H1 (cell line): ENCODE data around the gene KCNV2. TPM values are rescaled to one million over a fixed set of nuclear protein-coding genes. Genes with fewer than 3 reads are reported as not detected.

Experiments used
- CTCF ChIA-PET: fragments of 300-600 bp; sonication (Branson Sonifier 250); formaldehyde crosslinking; loops from one replicate; lab custom pipeline; 2021; ENCODE audit not compliant: partially characterized antibody; lab: Charles Lee
- POLR2A ChIA-PET: fragments of 300-600 bp; sonication (Branson Sonifier 250); formaldehyde crosslinking; loops from one replicate; lab custom pipeline; 2021; ENCODE audit warnings: inconsistent platforms; ENCODE audit not compliant: partially characterized antibody; lab: Charles Lee
- DNase-seq, 2 experiments: peaks; one replicate each; pipeline versions ENCODE4 v3.0.0 to v3.0.0-alpha.2; 2010 to 2022; ENCODE audit warnings: low spot score in 2 of 2, low read depth in 1 of 2, mixed read lengths in 1 of 2
- FAIRE-seq: peaks from 2 replicates; lab custom pipeline; 2011; peaks lifted over from hg19 to GRCh38; lab: Jason Lieb, UNC
- H2AFZ ChIP-seq: 2 replicates; pipeline ENCODE4 v1.8.1; 2012; ENCODE audit warnings: low read length, inconsistent platforms
- H2AK5ac ChIP-seq: 2 replicates; pipeline ENCODE4 v1.6.1; 2013; ENCODE audit warnings: low read depth, low read length
- H2BK120ac ChIP-seq: replicated peaks from 2 replicates; pipeline ENCODE3; 2013; ENCODE audit warnings: low read depth, low read length, inconsistent platforms
- H2BK12ac ChIP-seq: 2 replicates; pipeline ENCODE4 v1.6.1; 2013; ENCODE audit warnings: low read depth, low read length
- H2BK15ac ChIP-seq: 2 replicates; pipeline ENCODE4 v1.6.1; 2013; ENCODE audit warnings: low read length
- H2BK20ac ChIP-seq: 2 replicates; pipeline ENCODE4 v1.6.1; 2013; ENCODE audit warnings: low read length
- H2BK5ac ChIP-seq: 2 replicates; pipeline ENCODE4 v1.6.1; 2013; ENCODE audit warnings: low read depth, low read length
- H3K14ac ChIP-seq: 2 replicates; pipeline ENCODE4 v1.6.1; 2013; ENCODE audit warnings: inconsistent platforms; ENCODE audit not compliant: insufficient read length
- H3K18ac ChIP-seq: 2 replicates; pipeline ENCODE4 v1.6.1; 2013; ENCODE audit warnings: low read length; ENCODE audit errors: extremely low read depth
- H3K23ac ChIP-seq: 2 replicates; pipeline ENCODE4 v1.6.1; 2013; ENCODE audit warnings: inconsistent platforms; ENCODE audit not compliant: insufficient read length
- H3K23me2 ChIP-seq: 2 replicates; pipeline ENCODE4 v1.6.1; 2013; ENCODE audit warnings: low read depth, low read length
- H3K27ac ChIP-seq: 2 replicates; pipeline ENCODE4 v1.6.1; 2011; ENCODE audit warnings: low read depth, low read length, inconsistent platforms
- H3K27me3 ChIP-seq, 4 experiments: replicated peaks in 1 of 4; 1 replicate in 1 of 4; 2 replicates in 3 of 4; pipeline versions ENCODE4 v1.6.1 to v1.8.1; 2011 to 2013; ENCODE audit warnings: low read length in 3 of 4, mild to moderate bottlenecking in 3 of 4, inconsistent platforms in 2 of 4, mixed read lengths in 2 of 4, moderate library complexity in 1 of 4; ENCODE audit not compliant: control insufficient read depth in 3 of 4, insufficient read depth in 3 of 4; ENCODE audit errors: extremely low read depth in 1 of 4
- H3K36me3 ChIP-seq, 4 experiments: 2 replicates each; pipeline versions ENCODE4 v1.6.1 to v1.8.1; 2011 to 2013; ENCODE audit warnings: mild to moderate bottlenecking in 4 of 4, low read length in 3 of 4, moderate library complexity in 2 of 4, control low read depth in 1 of 4, inconsistent platforms in 1 of 4; ENCODE audit not compliant: insufficient read depth in 4 of 4, control insufficient read depth in 2 of 4
- H3K4ac ChIP-seq: replicated peaks from 2 replicates; pipeline ENCODE3; 2013; ENCODE audit warnings: low read length, low read depth, mixed read lengths, inconsistent platforms; ENCODE audit not compliant: insufficient read length
- H3K4me1 ChIP-seq, 4 experiments: replicated peaks in 1 of 4; 1 replicate in 1 of 4; 2 replicates in 3 of 4; pipeline versions ENCODE4 v1.6.1 to v1.8.1; 2011 to 2013; ENCODE audit warnings: low read length in 3 of 4, inconsistent platforms in 2 of 4, mixed read lengths in 1 of 4; ENCODE audit not compliant: insufficient read depth in 4 of 4, control insufficient read depth in 3 of 4
- H3K4me2 ChIP-seq, 2 experiments: 2 replicates each; pipeline versions ENCODE4 v1.6.1 to v1.8.1; 2011 to 2013; ENCODE audit warnings: low read depth in 2 of 2, low read length in 2 of 2, control low read depth in 1 of 2, inconsistent platforms in 1 of 2, mild to moderate bottlenecking in 1 of 2; ENCODE audit not compliant: insufficient read depth in 1 of 2
- H3K4me3 ChIP-seq, 4 experiments: fragments of 200-600, 300-600 bp in 1 of 4; sonication (generic), shearing (Covaris generic), sonication (Bioruptor Twin) in 1 of 4; 2 replicates each; pipeline versions ENCODE4 v1.5.1 to v1.8.1; 2011 to 2016; ENCODE audit warnings: low read length in 4 of 4, low read depth in 3 of 4, control low read depth in 2 of 4, inconsistent platforms in 2 of 4, mild to moderate bottlenecking in 2 of 4, mixed read lengths in 1 of 4, moderate library complexity in 1 of 4; ENCODE audit not compliant: insufficient read depth in 2 of 4; ENCODE audit errors: extremely low read depth in 1 of 4
- H3K56ac ChIP-seq: replicated peaks from 2 replicates; pipeline ENCODE3; 2013; ENCODE audit warnings: low read depth, mild to moderate bottlenecking, mixed read lengths, low read length, inconsistent platforms; ENCODE audit not compliant: insufficient read length
- H3K79me1 ChIP-seq: 2 replicates; pipeline ENCODE4 v1.6.1; 2013; ENCODE audit warnings: low read depth, low read length, control low read depth
- H3K79me2 ChIP-seq, 2 experiments: 2 replicates each; pipeline versions ENCODE4 v1.6.1 to v1.8.1; 2012 to 2013; ENCODE audit warnings: low read length in 2 of 2, mild to moderate bottlenecking in 2 of 2, inconsistent platforms in 1 of 2; ENCODE audit not compliant: insufficient read depth in 2 of 2, control insufficient read depth in 1 of 2
- H3K9ac ChIP-seq, 4 experiments: replicated peaks in 1 of 4; 1 replicate in 1 of 4; 2 replicates in 3 of 4; pipeline versions ENCODE4 v1.6.1 to v1.8.1; 2011 to 2013; ENCODE audit warnings: low read depth in 3 of 4, low read length in 3 of 4, control low read depth in 2 of 4, mild to moderate bottlenecking in 2 of 4, moderate library complexity in 2 of 4, inconsistent platforms in 1 of 4; ENCODE audit errors: extremely low read depth in 1 of 4
- H3K9me3 ChIP-seq, 2 experiments: 2 replicates each; pipeline versions ENCODE4 v1.6.1 to v1.8.1; 2012 to 2013; ENCODE audit warnings: mild to moderate bottlenecking in 2 of 2, moderate library complexity in 2 of 2, control low read depth in 1 of 2, inconsistent platforms in 1 of 2, low read depth in 1 of 2, low read length in 1 of 2, mixed read lengths in 1 of 2; ENCODE audit not compliant: insufficient read depth in 2 of 2
- H4K20me1 ChIP-seq, 2 experiments: replicated peaks in 1 of 2; 2 replicates each; pipeline versions ENCODE3 to v1.8.1; 2011 to 2013; ENCODE audit warnings: inconsistent platforms in 2 of 2, low read length in 2 of 2, mild to moderate bottlenecking in 1 of 2; ENCODE audit not compliant: insufficient read depth in 2 of 2, control insufficient read depth in 1 of 2
- H4K5ac ChIP-seq: 2 replicates; pipeline ENCODE4 v1.6.1; 2013; ENCODE audit warnings: low read length, low read depth, mixed read lengths, inconsistent platforms; ENCODE audit not compliant: insufficient read length
- H4K8ac ChIP-seq: 2 replicates; pipeline ENCODE4 v1.8.0; 2013; ENCODE audit warnings: mild to moderate bottlenecking, moderate library complexity, low read length, inconsistent platforms; ENCODE audit not compliant: insufficient read depth; ENCODE audit errors: extremely low read depth
- H4K91ac ChIP-seq: replicated peaks from 2 replicates; pipeline ENCODE3; 2013; ENCODE audit warnings: low read length, mixed read lengths, inconsistent platforms; ENCODE audit not compliant: insufficient read length
- EGR1 ChIP-seq: IDR thresholded peaks from 2 replicates; pipeline ENCODE4 v1.6.1; 2011; ENCODE audit warnings: low read depth, low read length, borderline replicate concordance
- GTF2F1 ChIP-seq: IDR thresholded peaks from 2 replicates; pipeline ENCODE4 v1.6.1; 2012; ENCODE audit warnings: low read depth, low read length, improper control_type of control experiment, borderline replicate concordance
- HDAC2 ChIP-seq, 2 experiments: fragments of 300-600 bp in 1 of 2; sonication (generic) in 1 of 2; IDR thresholded peaks; 2 replicates each; pipeline ENCODE4 v1.6.1; 2011 to 2012; ENCODE audit warnings: low read depth in 2 of 2, low read length in 2 of 2, mild to moderate bottlenecking in 2 of 2, moderate library complexity in 2 of 2, borderline replicate concordance in 1 of 2, inconsistent platforms in 1 of 2
- JUN ChIP-seq: IDR thresholded peaks from 2 replicates; pipeline ENCODE4 v1.6.1; 2011; ENCODE audit warnings: low read depth, mild to moderate bottlenecking, improper control_type of control experiment, low read length
- KDM4A ChIP-seq: IDR thresholded peaks from one replicate; pipeline ENCODE4 v1.7.1; 2012; ENCODE audit warnings: low read depth, mild to moderate bottlenecking, moderate library complexity, low read length, inconsistent platforms; ENCODE audit not compliant: severe bottlenecking
- NRF1 ChIP-seq: IDR thresholded peaks from 2 replicates; pipeline ENCODE4 v1.6.1; 2011; ENCODE audit warnings: mild to moderate bottlenecking, low read depth, low read length, improper control_type of control experiment
- SIRT6 ChIP-seq: IDR thresholded peaks from one replicate; pipeline ENCODE4 v1.7.1; 2012; ENCODE audit warnings: low read length, inconsistent platforms
- SP1 ChIP-seq: IDR thresholded peaks from 2 replicates; pipeline ENCODE4 v1.6.1; 2011; ENCODE audit warnings: low read depth, low read length
- WGBS, 2 experiments: shearing (Covaris generic) in 1 of 2; methylation state at CpG; one replicate each; pipeline versions ENCODE4 v1.1.6 to v1.1.7; 2013 to 2015; ENCODE audit warnings: low lambda C conversion rate in 2 of 2, mixed read lengths in 2 of 2, inconsistent platforms in 1 of 2, low coverage in 1 of 2, missing lambda C conversion rate in 1 of 2; ENCODE audit not compliant: insufficient replicate concordance in 2 of 2, insufficient coverage in 1 of 2, insufficient read length in 1 of 2; ENCODE audit errors: extremely low coverage in 1 of 2, missing lambda C conversion rate in 1 of 2; 5-methylcytosine and 5-hydroxymethylcytosine counted together
- polyA plus RNA-seq, 7 experiments: library from polyadenylated mRNA; depleted of rRNA in 3 of 7; stranded (reverse) in 5 of 7; unstranded in 2 of 7; fragments of >200 nt in 5 of 7; fragments of 200-250 nt in 2 of 7; gene quantifications; 1 replicate in 5 of 7; 2 replicates in 1 of 7; 4 replicates in 1 of 7; pipeline versions ENCODE4 v1.2.1 to v1.2.3, GENCODE V29; 2011 to 2013; ENCODE audit warnings: missing spikeins in 2 of 7, mixed read lengths in 2 of 7
- total RNA-seq: library from RNA; stranded (reverse); fragmentation: NEBNext Ultra II Directional; extraction: Animal tissue kit (Norgen Biotek cat#: 25700); gene quantifications from 2 replicates; pipeline ENCODE4 v1.2.1, GENCODE V29; 2021
- TF ChIP-seq, protein P1 (sequence below): IDR thresholded peaks from 2 replicates; pipeline ENCODE4 v1.6.1; 2012; ENCODE audit warnings: low read length, inconsistent platforms
- TF ChIP-seq, protein P2 (sequence below), 3 experiments: IDR thresholded peaks; 1 replicate in 2 of 3; 2 replicates in 1 of 3; pipeline versions ENCODE4 v1.5.1 to v1.6.1; 2011; ENCODE audit warnings: low read length in 3 of 3, mild to moderate bottlenecking in 3 of 3, inconsistent platforms in 2 of 3, low read depth in 1 of 3, moderate library complexity in 1 of 3; ENCODE audit not compliant: insufficient read depth in 1 of 3; ENCODE audit errors: control extremely low read depth in 1 of 3

Gene KCNV2
- total and polyA plus RNA-seq, 2 of the 8 experiments (the other 6 are each of a cell fraction or from before 2014, with no cell fraction given): not detected

DNA sequence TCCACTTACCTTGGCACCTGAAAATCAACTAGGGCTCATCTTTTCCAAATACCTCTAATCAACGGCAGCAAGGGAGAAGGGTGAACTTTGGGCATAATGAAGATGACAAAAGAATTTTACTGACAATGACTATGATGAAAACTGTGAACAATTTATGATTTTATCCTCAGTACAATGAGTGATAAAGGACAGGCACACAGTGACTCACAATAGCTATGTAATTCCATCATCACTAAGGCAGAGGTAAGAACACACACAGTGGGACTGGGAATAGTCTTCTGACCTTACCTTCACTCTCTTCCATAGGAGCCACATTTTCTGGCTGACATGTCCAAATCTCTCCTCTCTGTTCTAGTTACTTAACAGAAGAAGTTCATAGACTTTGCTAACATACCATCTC, 26.1 kb upstream of the KCNV2 start:
- FAIRE-seq: no peak
- CTCF ChIA-PET: interaction anchor here (0.6 kb wide), 1 partner anchor 534 kb away, joined by 3 read pairs; no protein-coding TSS in a partner anchor
- H3K4me1 ChIP-seq: no peaks in the 10 kb centered on the region; a peak in 2 of 7 replicates
- TF ChIP-seq, protein P1, sequence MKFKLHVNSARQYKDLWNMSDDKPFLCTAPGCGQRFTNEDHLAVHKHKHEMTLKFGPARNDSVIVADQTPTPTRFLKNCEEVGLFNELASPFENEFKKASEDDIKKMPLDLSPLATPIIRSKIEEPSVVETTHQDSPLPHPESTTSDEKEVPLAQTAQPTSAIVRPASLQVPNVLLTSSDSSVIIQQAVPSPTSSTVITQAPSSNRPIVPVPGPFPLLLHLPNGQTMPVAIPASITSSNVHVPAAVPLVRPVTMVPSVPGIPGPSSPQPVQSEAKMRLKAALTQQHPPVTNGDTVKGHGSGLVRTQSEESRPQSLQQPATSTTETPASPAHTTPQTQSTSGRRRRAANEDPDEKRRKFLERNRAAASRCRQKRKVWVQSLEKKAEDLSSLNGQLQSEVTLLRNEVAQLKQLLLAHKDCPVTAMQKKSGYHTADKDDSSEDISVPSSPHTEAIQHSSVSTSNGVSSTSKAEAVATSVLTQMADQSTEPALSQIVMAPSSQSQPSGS: no peak
- TF ChIP-seq EGR1 (no peak), HDAC2 (IDR thresholded peaks at IDR 0.05; ENCODE audit: borderline replicate concordance in 1 of 2, low read depth in 2 of 2, low read length in 2 of 2) (no peak), NRF1 (no peak), JUN (no peak), KDM4A (no peak), SIRT6 (no peak), GTF2F1 (no peak), SP1 (no peak)
- TF ChIP-seq, protein P2, sequence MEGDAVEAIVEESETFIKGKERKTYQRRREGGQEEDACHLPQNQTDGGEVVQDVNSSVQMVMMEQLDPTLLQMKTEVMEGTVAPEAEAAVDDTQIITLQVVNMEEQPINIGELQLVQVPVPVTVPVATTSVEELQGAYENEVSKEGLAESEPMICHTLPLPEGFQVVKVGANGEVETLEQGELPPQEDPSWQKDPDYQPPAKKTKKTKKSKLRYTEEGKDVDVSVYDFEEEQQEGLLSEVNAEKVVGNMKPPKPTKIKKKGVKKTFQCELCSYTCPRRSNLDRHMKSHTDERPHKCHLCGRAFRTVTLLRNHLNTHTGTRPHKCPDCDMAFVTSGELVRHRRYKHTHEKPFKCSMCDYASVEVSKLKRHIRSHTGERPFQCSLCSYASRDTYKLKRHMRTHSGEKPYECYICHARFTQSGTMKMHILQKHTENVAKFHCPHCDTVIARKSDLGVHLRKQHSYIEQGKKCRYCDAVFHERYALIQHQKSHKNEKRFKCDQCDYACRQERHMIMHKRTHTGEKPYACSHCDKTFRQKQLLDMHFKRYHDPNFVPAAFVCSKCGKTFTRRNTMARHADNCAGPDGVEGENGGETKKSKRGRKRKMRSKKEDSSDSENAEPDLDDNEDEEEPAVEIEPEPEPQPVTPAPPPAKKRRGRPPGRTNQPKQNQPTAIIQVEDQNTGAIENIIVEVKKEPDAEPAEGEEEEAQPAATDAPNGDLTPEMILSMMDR (IDR thresholded peaks at IDR 0.05; ENCODE audit: control extremely low read depth in 1 of 3, insufficient read depth in 1 of 3, low read depth in 1 of 3, low read length in 3 of 3): no peak

More for the DNA sequence above, 26.1 kb upstream of the KCNV2 start:
- POLR2A ChIA-PET: no interaction called here
- H3K4me3 ChIP-seq: no peak overlapping the region
- H4K20me1 ChIP-seq: no peaks in the 10 kb centered on the region
- H4K8ac ChIP-seq: no peak overlapping the region
- no peak overlapping the region for H3K56ac ChIP-seq
- H2BK15ac ChIP-seq: no peak overlapping the region
- no peaks in the 10 kb centered on the region for H3K36me3 ChIP-seq
- no peak overlapping the region for H3K23ac ChIP-seq
- no peak overlapping the region for H2AFZ ChIP-seq
- H3K27ac ChIP-seq: no peak overlapping the region
- no peak overlapping the region for H2BK120ac ChIP-seq
- no peak overlapping the region for H3K4ac ChIP-seq
- no peak overlapping the region for H2BK20ac ChIP-seq
- no peaks in the 10 kb centered on the region for H3K79me2 ChIP-seq
- H3K14ac ChIP-seq: no peak overlapping the region
- no peak overlapping the region for H4K91ac ChIP-seq
- 96% methylated on average over 1 of the region's 1 CpG; no CpG with 5 or more reads in 1 of the 2 experiments for WGBS, 2 experiments
- H3K23me2 ChIP-seq: no peaks in the 10 kb centered on the region; the same call in 1 of the 2 replicates
- no peak overlapping the region for H3K18ac ChIP-seq
- H3K27me3 ChIP-seq: no peaks in the 10 kb centered on the region
- no peak overlapping the region for H2BK5ac ChIP-seq
- H3K9ac ChIP-seq: no peak overlapping the region
- H3K4me2 ChIP-seq: no peak overlapping the region
- H2AK5ac ChIP-seq: no peak overlapping the region
- no peak overlapping the region for H4K5ac ChIP-seq
- no peaks in the 10 kb centered on the region for H3K9me3 ChIP-seq
- no peak overlapping the region for H2BK12ac ChIP-seq
- no peaks in the 10 kb centered on the region for H3K79me1 ChIP-seq
- no peak for DNase-seq
